Left cardiac atrium (tissue), 4 donors: ENCODE results near the gene SLC9C1. TPM values are rescaled to one million over a fixed set of nuclear protein-coding genes. Genes with fewer than 3 reads are reported as not detected.

Experiments used
- ATAC-seq, 2 donors: fragments of 200-7000 bp; cut with Tn5 transposase; one replicate each; pipeline ENCODE4 v1.9.1; 2020; ENCODE audit warnings: mild to moderate bottlenecking in 2 of 2, moderate library complexity in 2 of 2
- DNase-seq: peaks from one replicate; pipeline ENCODE4 v3.0.0-alpha.2; 2020
- intact Hi-C, 2 donors: fragments of 100-400 bp; cut with DNase I; formaldehyde crosslinking; loops; one replicate each; pipeline versions ENCODE4 v1.14.1 to v1.15.1; 2022 to 2023
- total RNA-seq, 2 donors: library from RNA; stranded (reverse); fragmentation: NEBNext Ultra II Directional; extraction: Animal tissue kit (Norgen Biotek cat#: 25700); gene quantifications; one replicate each; pipeline ENCODE4 v1.2.1, GENCODE V29; 2021
- donor health status: DM: no; HTN: yes; CAD: no.
- donor health status: DM: no; HTN: yes; CAD: no; lungs with severe emphysema.
- donor health status: DM: yes; HTN: yes; CAD: no.
- donor health status: Dilated cardiomyopathy.

SLC9C1 gene
- total RNA-seq, 2 donors from 2014 or later = 0.26 to 1.4 TPM

DNA sequence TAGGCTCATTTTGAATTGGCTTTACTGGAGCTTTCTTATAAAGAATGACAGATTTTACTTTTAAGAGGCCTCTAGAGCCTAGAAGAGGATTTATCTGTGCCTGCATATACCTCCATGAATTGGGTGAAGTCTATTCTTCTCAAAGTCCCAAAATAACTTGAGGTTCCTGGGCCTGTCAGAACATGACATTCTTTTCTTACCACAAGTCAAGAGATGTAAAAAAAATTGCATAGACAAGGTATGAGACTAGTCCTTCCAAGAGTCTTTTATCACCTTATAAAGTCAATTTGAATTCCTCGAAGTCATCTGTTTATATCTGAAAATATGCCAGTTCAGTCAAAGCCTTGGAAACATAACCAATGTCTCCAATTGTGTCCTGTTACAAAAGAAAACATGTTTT lies 21.8 kb upstream of the SLC9C1 start:
- no peak for ATAC-seq
- no peak for DNase-seq
- intact Hi-C loops = no loop called here

DNA sequence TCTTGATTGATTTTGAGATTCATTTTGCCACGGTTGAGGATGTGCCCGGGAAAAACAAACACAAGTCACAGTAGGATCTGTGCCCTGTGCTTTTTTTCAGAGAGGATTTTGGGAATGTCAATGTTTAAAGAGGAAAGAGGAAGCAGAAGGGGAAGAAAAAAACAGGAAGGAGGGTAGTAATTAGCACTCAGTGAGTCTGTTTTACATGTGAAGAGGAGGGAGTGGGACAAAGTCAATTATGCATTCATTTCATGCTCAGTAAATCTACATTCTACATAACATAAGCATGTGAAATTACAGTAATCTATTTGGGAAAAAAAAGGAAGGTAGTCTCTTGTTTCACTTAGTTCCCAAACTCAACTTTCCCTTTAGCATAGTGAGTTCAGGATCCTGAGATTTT lies 20.6 kb upstream of the SLC9C1 start:
- intact Hi-C loops = no loop called here
- ATAC-seq (no peak), DNase-seq (no peak)

DNA sequence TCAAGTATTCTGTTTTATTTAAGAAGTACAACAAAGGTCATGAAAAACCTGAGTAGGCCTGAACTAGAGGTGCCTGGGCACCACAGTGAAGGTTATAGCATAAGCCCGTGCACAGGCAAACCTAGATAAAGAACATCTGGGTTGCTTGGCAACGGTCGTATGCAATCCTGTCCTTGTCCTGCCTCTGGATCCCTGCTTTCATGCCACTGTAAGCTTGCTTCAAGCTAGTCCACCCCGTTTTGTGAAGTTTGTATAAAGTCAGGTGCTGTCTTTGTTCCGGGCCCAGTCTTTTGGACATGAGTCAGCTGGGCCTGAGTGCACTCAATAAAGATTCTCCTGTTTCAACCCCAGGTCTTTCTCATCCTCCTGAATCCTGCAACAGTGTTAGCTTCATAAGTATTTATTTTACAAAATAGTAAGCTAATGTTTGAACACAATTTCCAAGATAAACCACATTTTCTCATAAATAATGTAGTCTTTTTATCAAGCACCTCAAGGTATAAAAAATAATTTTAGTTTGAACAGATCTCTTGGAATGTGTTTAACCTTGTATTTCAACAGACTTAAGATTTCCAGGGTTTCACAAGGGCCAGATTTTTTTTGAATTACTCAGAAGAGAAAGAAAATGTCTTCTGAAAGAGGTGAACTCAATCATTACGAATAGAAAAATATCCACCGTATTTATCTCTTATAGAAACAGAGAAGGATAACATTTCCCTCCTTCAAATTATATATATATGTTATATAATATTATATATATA lies 14.3 kb upstream of the SLC9C1 start:
- ATAC-seq = peak in 1 of 2 donors; percentile 60
- intact Hi-C loops = no loop called here
- DNase-seq = no peak

DNA sequence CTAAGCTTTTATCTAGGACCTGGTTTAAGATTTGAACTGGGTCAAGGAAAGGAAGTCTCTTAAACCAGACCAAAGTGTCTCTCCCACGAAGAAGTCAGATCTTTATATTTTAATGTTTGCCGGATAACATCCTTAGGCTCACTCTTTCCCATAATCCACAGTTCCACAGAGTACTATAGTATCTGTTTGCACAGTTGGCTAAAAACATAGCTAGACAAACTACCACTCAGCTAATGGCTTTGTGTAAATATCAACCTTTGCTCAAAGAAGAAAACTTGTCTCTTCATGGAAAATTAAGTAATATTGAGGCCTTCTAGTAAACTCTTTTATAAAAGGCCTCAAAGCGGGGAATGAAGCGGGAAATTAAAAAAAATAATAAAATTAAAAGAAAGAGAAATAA lies 13.5 kb upstream of the SLC9C1 start:
- intact Hi-C loops = no loop called here
- DNase-seq (no peak), ATAC-seq (no peak)

DNA sequence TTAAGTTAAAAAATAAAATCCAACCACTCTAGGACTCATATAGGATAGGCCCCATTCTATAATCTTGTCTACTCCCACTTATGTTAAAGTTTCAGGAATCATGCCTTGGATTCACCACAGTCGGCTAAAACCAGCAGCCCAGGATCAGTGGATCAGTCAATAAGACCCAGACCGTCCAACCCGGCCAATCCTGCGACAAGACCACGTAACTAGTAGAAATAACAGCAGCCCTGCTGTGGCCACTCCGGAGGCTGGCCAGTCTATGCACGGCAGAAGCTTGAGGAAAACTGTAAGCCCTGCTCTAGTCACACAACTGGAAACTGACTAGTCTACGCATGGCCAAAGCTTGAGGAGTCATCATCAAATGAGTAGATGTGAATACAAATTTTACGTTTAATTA lies 12.8 kb upstream of the SLC9C1 start:
- no peak for ATAC-seq
- DNase-seq = no peak
- intact Hi-C loops = no loop called here

DNA sequence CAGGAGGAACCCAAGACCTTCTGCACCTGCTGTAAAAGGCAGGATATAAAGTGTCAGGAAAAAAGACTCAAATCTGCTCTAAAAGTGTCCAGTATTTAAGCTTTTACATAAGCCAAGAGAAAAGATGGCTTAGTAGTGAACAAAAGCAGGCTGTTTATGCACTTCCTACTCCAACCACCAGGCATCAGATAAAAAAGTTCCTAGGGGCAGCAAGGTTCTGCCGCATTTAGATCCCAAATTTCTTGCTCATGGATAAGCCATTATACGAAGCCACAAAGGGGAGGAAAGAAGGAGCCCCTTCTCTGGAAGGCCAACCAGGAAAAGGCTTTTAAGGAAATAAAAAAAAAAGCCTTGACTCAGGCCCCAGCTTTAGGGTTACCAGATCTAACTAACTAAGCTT lies 10.6 kb upstream of the SLC9C1 start:
- intact Hi-C loops = no loop called here
- ATAC-seq (peak in 1 of 2 donors; percentile 38), DNase-seq (no peak)

DNA sequence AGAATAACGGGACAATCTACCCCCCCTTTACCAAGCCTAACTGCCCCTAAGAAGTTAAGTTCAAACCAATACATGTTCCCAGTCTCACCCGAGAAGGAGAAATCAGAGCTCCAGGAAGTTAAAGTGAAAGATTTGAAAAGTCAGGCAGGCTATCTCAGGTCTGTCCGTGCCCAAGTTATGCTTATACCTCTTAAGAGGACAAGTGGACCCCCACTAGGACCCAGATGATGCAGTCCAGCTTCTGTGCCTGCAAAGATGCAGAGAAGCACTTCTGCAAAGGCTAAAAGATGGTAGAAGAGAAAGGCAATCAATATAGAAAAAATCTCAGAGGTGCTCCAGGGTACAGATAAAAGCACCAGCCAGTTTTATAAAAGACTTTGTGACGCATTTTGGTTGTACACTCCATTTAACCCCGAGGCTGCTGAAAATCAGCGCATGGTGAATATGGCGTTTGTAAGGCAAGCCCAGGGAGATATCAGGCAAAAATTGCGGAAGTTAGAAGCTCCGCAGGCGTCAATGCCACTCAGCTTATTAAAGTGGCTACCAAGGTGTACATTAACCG lies 9.8 kb upstream of the SLC9C1 start:
- peak; percentile 54 to 62 for ATAC-seq
- intact Hi-C loops = no loop called here

DNA sequence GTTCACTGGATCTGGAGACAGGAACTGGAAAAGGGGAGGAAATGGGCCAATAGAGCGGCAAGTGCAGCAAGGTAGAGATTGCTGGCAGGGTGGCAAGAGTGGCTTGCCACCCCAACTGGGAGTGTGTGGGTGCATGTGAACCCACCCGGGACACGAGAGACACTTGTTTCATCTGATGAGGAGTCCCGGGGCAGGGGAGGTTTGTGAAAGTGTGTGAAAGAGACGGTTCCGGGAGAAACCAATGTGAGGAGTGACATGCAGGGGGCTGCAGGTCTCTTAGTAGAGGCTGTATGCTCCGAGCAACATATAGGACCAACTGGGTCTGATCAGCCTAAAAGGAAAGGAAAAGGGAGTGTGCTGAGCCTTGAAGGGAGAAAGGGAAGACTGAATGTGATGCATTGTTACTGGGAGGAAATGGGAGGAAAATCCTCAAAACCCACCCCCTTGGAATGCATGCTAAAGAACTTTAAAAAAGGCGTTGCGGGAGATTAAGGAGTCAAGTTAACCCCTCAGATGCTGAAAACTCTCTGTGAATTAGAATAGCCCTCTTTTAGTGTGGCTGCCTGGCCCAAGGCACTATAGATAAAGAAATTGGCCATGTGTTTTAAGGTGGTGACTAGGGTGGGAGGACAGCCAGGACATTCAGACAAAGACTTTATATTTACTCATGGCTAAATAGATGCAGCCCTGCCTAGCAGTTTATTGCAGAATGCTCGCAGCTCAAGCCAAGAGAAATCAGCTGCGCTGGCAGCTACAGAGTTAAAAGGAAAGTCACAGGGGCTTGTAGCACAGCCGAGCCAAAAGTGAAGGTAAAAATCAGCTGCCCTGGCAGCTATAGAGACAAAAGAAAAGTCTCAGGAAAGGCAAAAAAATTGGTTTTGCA lies 9.1 kb upstream of the SLC9C1 start:
- ATAC-seq = peak; percentile 34 to 47
- intact Hi-C loops = no loop called here
- DNase-seq = no peak

More for the DNA sequence above, 9.8 kb upstream of the SLC9C1 start:
- no peak for DNase-seq

DNA sequence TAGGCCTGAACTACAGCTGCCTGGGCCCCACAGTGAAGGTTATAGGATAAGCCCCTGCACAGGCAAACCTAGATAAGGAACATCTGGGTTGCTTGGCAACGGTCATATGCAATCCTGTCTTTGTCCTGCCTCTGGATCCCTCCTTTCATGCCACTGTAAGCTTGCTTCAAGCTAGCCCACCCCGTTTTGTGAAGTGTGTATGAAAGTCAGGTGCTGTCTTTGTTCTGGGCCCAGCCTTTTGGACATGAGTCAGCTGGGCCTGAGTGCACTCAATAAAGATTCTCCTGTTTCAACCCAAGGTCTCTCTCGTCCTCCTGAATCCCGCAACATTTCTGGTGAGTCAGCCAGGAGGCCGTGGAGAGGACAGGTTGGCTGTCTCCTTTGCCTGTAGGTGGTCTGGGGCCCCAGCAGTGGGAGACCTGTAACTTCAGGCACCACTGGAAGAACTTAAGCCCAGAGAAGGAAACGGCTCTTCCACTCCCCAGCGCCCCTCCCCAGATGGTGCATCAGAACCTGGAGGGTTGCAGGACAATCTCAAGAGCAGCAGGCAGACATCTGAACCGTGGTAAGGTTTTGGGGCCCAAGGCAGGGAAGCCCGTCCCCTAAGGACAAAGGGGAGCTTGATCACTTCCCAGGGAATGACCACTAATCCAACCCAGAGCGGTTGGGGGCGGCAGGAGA lies 8.3 kb upstream of the SLC9C1 start:
- ATAC-seq (no peak), DNase-seq (no peak)
- intact Hi-C loops = no loop called here

DNA sequence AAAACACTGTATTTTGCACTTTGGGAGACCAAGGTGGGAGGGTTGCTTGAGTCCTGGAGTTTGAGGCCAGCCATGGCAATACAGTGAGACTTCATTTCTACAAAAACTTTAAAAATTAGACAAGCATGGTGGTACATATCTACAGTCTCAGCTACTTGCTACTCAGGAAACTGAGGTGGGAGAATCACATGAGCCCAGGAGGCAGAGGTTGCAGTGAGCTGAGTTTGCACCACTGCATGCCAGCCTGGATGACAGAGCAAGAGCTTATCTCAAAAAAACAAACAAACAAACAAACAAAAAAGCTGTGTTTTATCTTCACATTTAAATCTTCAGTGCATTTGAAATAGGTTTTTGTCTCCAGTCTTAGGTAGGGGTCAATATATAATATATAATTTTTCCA lies 4.8 kb upstream of the SLC9C1 start:
- no peak for DNase-seq
- no peak for ATAC-seq
- intact Hi-C loops = loop anchor here in 1 of 2 donors (10.0 kb wide), 1 partner anchor 174 kb away; no protein-coding TSS in a partner anchor

DNA sequence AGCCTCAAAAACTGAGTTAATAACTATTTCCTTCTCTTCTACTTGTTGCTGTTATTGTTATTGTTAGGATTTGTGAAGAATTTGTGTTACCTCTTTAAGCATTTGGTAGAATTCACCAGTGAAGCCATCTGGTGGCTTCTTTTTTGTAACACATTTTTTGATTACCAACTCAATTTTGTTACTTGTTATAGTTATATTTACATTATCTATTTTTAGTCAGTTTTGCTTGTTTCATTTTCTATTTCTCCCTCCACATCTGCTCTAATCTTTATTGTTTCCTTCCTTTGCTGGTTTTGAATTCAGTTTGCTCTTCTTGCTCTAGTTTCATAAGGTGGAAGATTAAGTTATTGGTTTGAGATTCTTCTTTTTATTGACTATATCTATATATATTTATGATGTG lies 3.7 kb upstream of the SLC9C1 start:
- ATAC-seq (no peak), DNase-seq (no peak)
- intact Hi-C loops = loop anchor here in 1 of 2 donors (10.0 kb wide), 1 partner anchor 173 kb away; no protein-coding TSS in a partner anchor

DNA sequence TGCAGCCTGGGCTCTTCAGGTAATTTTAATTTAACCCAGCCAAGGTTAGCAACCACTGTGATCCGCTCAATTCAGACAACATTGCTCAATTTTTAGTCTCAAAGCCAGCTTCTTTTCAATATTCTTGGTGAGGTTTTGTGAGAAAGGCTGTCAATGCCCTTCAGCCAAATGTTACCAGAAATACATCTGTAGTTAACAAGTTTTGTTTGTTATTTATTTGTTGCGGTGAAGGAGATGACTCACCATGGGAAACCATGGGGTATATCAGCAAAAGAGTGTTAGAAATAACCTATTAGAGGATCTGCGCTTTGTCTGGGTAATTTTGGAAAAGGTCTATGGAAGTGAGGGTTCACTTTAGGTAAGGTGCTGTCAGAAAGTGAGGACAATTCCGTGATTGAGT lies 5.0 kb downstream of the SLC9C1 start:
- ATAC-seq (no peak), DNase-seq (no peak)
- intact Hi-C loops = no loop called here

DNA sequence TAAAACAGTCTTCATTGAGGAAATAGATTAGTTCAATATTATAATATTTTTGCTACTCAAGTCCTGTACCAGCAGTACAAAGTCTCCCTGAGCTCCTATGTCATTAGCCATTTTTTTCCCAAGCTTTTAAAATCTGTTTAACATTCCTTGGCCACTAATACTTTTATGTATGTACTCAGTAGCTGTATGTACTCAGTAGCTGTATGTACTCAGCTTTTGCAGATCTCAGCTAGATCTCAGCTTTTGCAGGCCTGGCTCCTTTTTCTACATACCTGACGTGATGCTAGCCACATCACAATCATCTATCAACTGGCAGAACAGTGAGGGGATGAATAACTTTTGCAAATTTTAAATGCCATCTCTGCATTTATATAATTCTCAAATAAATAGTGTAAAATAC lies 13.8 kb downstream of the SLC9C1 start:
- intact Hi-C loops = no loop called here
- no peak for DNase-seq

DNA sequence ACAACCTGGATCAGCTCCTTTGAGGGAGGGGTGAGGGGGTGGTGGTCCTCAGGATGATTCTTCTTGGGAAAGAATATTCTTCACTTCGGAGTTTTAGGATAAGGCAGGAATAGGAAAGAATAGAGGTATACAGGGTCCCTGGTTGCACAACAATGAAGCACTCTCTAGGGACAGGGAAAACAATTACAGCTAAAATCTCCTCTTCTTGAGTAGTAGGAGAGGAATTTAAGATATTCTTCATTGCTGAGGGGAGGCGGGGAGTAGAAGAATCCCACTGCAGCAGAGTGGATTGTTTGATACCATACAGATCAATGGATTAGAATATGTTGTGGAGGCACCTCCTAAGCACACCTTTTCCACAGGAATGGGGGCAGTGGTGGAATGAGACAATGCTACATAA lies 20.5 kb downstream of the SLC9C1 start:
- intact Hi-C loops = no loop called here
- DNase-seq (no peak), ATAC-seq (no peak)

More for the DNA sequence above, 13.8 kb downstream of the SLC9C1 start:
- no peak for ATAC-seq

DNA sequence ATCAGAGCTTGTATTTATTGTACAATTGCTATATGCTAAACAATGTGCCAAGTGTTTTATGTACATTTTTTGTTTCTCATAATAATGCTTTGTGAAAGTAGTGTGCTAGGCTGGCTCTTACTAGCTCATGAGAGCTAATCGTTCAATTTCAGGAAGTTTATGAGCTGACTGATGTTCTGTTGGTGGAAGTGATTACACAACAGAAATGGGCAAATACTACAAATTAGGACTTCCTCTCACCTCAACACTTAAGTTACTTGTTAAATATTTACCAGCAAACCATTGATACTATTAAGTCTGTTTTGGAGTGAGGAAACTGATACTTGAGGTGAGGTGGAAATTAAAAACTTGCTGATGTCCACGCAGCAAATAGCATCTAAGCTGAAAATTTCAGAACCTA lies 32.3 kb downstream of the SLC9C1 start:
- ATAC-seq (no peak), DNase-seq (no peak)
- intact Hi-C loops = no loop called here

DNA sequence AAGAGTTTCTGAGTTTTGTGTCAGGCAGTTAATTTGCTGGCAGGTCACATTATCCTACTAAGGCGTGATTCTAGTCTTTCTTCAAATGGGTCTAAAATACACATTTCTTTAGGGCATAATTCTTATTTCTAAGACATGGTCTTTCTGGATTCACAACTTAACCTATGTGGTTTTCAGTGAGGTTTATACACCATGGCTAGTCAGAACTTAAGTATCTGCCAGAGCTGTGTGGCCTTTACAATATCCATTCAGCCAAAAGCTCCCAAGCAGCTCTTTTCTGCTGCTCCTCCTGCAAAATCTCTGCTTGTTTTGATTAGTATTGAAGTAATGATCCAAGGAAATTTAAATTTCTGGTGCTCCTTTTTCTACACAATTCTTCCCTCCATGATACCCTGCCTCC lies 33.5 kb downstream of the SLC9C1 start:
- ATAC-seq = no peak
- intact Hi-C loops = no loop called here
- no peak for DNase-seq

DNA sequence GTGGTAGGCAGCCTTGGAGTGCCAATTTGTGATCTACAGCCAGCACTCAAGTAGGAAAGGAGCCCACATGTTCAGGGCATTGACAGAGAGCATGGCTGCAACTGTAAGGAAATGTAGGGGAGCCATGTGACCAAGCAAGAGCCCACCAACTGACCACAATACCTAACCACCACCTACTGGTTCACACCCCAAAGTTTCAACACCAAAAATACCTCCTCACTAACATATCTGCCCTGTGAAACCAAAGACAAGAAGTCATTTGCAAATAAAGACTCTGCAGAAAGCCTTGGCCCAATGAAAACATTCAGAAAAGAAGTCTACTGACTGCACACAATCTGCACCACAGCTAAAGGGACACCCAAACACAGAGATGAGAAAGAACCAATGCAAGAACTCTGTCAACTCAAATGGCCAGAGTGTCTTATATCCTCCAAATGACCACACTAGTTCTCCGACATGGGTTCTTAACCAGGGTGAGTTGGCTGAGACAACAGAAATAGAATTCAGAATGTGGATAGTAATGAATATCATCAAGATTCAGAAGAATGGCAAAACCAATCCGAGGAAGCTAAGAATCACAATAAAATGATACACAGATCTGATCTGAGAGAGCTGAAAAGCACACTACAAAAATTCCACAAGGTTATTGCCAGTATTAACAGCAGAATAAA lies 40.6 kb downstream of the SLC9C1 start:
- DNase-seq (no peak), ATAC-seq (no peak)
- intact Hi-C loops = no loop called here

DNA sequence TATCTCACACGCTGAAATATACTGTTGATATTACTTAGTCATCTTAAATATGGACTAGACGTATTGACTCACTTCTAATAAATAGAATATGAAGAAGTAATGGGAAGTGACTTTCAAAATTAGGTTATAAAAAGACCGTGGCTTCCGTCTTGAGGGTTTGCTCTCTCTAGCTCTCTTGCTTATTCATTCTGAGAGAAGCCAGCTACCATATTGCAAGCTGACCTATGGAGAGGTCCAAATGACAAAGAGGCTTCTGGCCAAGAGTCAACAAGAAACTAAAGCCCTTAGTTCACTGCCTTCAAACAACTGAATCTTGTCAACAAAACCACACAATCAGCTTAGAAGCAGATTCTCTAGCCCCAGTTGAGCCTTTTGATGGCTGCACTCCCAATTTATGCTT lies 46.1 kb downstream of the SLC9C1 start:
- no peak for ATAC-seq
- DNase-seq = no peak
- intact Hi-C loops = no loop called here

DNA sequence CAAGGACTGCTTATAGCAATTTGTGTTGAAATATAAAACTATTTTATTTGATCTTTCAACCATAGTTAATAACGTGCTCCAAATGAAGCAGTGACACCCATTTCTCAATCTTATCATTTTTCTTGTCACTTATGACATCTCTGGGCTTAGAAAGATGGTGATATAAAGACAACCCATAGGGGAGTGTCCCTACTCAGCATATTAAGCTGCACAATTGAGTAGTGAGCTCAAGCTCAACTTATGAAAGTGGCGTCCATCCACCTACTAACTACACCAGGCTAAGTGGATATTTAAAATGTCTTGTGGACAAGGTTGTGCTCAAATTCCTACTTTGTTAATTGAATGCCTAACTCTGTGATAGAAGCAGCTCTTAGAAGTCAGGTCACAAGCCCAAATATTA lies 46.7 kb downstream of the SLC9C1 start:
- ATAC-seq (no peak), DNase-seq (no peak)
- intact Hi-C loops = no loop called here
